Measurements from ENCODE around the gene PMM1. TPM values are rescaled to one million over a fixed set of nuclear protein-coding genes. Genes with fewer than 3 reads are reported as not detected.
A peak's percentile ranks its signal among the peaks of the same experiment; 100 is the strongest.
"Not testable (repeated sequence)": the region's sequence is repeated elsewhere in the genome, so short reads cannot be mapped to it uniquely, and the experiment has no call there.

Gene PMM1
- total and polyA plus RNA-seq, 5 experiments from 2014 or later: 29.9 to 32.8 (median 32.3) TPM

GRCh38 chr22:41595703-41596102, 6.1 kb upstream of the PMM1 start:
- peak overlapping the region in 2 of 10 donors; percentile 39 to 63 for H3K27ac Mint-ChIP-seq
- ATAC-seq (no peak), DNase-seq (no peak)
- peaks cover 0 to 16% (median 3%) of the 10 kb centered on the region in 3 donors for H3K36me3 Mint-ChIP-seq
- H3K4me1 Mint-ChIP-seq: peaks cover 0 to 1% (median 0%) of the 10 kb centered on the region in 4 donors
- H3K27me3 Mint-ChIP-seq: no peaks in the 10 kb centered on the region
- peak overlapping the region in 1 of 10 donors; percentile 36 for H3K4me3 Mint-ChIP-seq
- POLR2A ChIA-PET: no interaction called here
- H3K9me3 Mint-ChIP-seq: no peaks in the 10 kb centered on the region

- H3K4me1 Mint-ChIP-seq: peaks cover 2 to 15% (median 13%) of the 10 kb centered on the region in 4 donors
- H3K4me3 Mint-ChIP-seq, H3K9me3 Mint-ChIP-seq, H3K27me3 Mint-ChIP-seq, H3K36me3 Mint-ChIP-seq, ATAC-seq, DNase-seq, POLR2A ChIA-PET, H3K27ac Mint-ChIP-seq: not testable (repeated sequence)
These were observed 3.8 kb upstream of the PMM1 start for GRCh38 chr22:41593336-41593960.

- Mint-ChIP-seq H3K27ac (peak overlapping the region in 1 of 10 donors; percentile 43), H3K27me3 (no peaks in the 10 kb centered on the region), H3K9me3 (no peaks in the 10 kb centered on the region), H3K4me3 (peak overlapping the region in 5 of 10 donors; percentile 7 to 94 (median 48)), H3K4me1 (peaks cover 8 to 30% (median 15%) of the 10 kb centered on the region in 4 donors), H3K36me3 (peaks cover 0 to 27% (median 0%) of the 10 kb centered on the region in 3 donors)
- ATAC-seq (no peak), DNase-seq (no peak)
- POLR2A ChIA-PET: no interaction called here
These were observed 2.3 kb downstream of the PMM1 start for GRCh38 chr22:41587347-41587723.

- Mint-ChIP-seq H3K27me3 (no peaks in the 10 kb centered on the region), H3K9me3 (no peaks in the 10 kb centered on the region), H3K27ac (peak overlapping the region in 4 of 10 donors; percentile 9 to 51 (median 42)), H3K4me1 (peaks cover 8 to 29% (median 15%) of the 10 kb centered on the region in 4 donors), H3K4me3 (peak overlapping the region in 2 of 10 donors; percentile 30 to 33), H3K36me3 (peaks cover 0 to 34% (median 0%) of the 10 kb centered on the region in 3 donors)
- DNase-seq (no peak), ATAC-seq (no peak)
- POLR2A ChIA-PET: no interaction called here
These were observed 3.7 kb downstream of the PMM1 start for GRCh38 chr22:41585898-41586297.

GRCh38 chr22:41584881-41585280, 4.8 kb downstream of the PMM1 start:
- no peaks in the 10 kb centered on the region for H3K9me3 Mint-ChIP-seq
- peak overlapping the region in 3 of 10 donors; percentile 20 to 62 (median 58) for H3K27ac Mint-ChIP-seq
- H3K27me3 Mint-ChIP-seq: no peaks in the 10 kb centered on the region
- H3K36me3 Mint-ChIP-seq: peaks cover 0 to 40% (median 0%) of the 10 kb centered on the region in 3 donors
- peaks cover 8 to 28% (median 14%) of the 10 kb centered on the region in 4 donors for H3K4me1 Mint-ChIP-seq
- DNase-seq (no peak), ATAC-seq (no peak)
- H3K4me3 Mint-ChIP-seq: no peak overlapping the region
- POLR2A ChIA-PET: no interaction called here

- H3K9me3 Mint-ChIP-seq: no peaks in the 10 kb centered on the region
- peaks cover 0 to 46% (median 0%) of the 10 kb centered on the region in 3 donors for H3K36me3 Mint-ChIP-seq
- DNase-seq (no peak), ATAC-seq (no peak)
- peaks cover 0 to 10% (median 6%) of the 10 kb centered on the region in 4 donors for H3K4me1 Mint-ChIP-seq
- H3K4me3 Mint-ChIP-seq: no peak overlapping the region
- no peaks in the 10 kb centered on the region for H3K27me3 Mint-ChIP-seq
- POLR2A ChIA-PET: no interaction called here
- peak overlapping the region in 1 of 10 donors; percentile 84 for H3K27ac Mint-ChIP-seq
These were observed 6.9 kb downstream of the PMM1 start for GRCh38 chr22:41582694-41583093.

GRCh38 chr22:41579997-41580355, 9.7 kb downstream of the PMM1 start:
- peak overlapping the region in 1 of 10 donors; percentile 27 for H3K27ac Mint-ChIP-seq
- POLR2A ChIA-PET: interaction anchor here (1.1 to 1.2 kb wide), 2 partner anchors 10 to 41 kb away, joined by 3 read pairs; partner anchors contain the start of genes DESI1 and XRCC6
- peaks cover 0 to 6% (median 3%) of the 10 kb centered on the region in 4 donors for H3K4me1 Mint-ChIP-seq
- ATAC-seq: no peak
- H3K36me3 Mint-ChIP-seq: peaks cover 0 to 49% (median 2%) of the 10 kb centered on the region in 3 donors
- H3K27me3 Mint-ChIP-seq: no peaks in the 10 kb centered on the region
- no peak overlapping the region for H3K4me3 Mint-ChIP-seq
- no peak for DNase-seq
- H3K9me3 Mint-ChIP-seq: no peaks in the 10 kb centered on the region

GRCh38 chr22:41579297-41579996, 10.2 kb downstream of the PMM1 start:
- no peak for DNase-seq
- Mint-ChIP-seq H3K4me1 (peaks cover 0 to 6% (median 2%) of the 10 kb centered on the region in 4 donors), H3K27ac (no peak overlapping the region), H3K9me3 (no peaks in the 10 kb centered on the region), H3K4me3 (no peak overlapping the region), H3K36me3 (peaks cover 0 to 45% (median 2%) of the 10 kb centered on the region in 3 donors), H3K27me3 (no peaks in the 10 kb centered on the region)
- POLR2A ChIA-PET: no interaction called here
- no peak for ATAC-seq

GRCh38 chr22:41578818-41579217, 10.8 kb downstream of the PMM1 start:
- Mint-ChIP-seq H3K4me3 (no peak overlapping the region), H3K4me1 (peaks cover 0 to 4% (median 2%) of the 10 kb centered on the region in 4 donors), H3K36me3 (peaks cover 0 to 41% (median 2%) of the 10 kb centered on the region in 3 donors), H3K27me3 (no peaks in the 10 kb centered on the region), H3K27ac (no peak overlapping the region), H3K9me3 (no peaks in the 10 kb centered on the region)
- POLR2A ChIA-PET: no interaction called here
- ATAC-seq: no peak
- DNase-seq: no peak

GRCh38 chr22:41578114-41578513, 11.5 kb downstream of the PMM1 start:
- POLR2A ChIA-PET: no interaction called here
- Mint-ChIP-seq H3K4me3 (no peak overlapping the region), H3K27me3 (no peaks in the 10 kb centered on the region), H3K4me1 (peaks cover 0 to 4% (median 2%) of the 10 kb centered on the region in 4 donors), H3K36me3 (peaks cover 0 to 36% (median 2%) of the 10 kb centered on the region in 3 donors), H3K27ac (peak overlapping the region in 2 of 10 donors; percentile 21 to 53), H3K9me3 (no peaks in the 10 kb centered on the region)
- no peak for ATAC-seq
- no peak for DNase-seq

GRCh38 chr22:41576877-41577276, 12.8 kb downstream of the PMM1 start:
- Mint-ChIP-seq H3K9me3 (no peaks in the 10 kb centered on the region), H3K4me1 (peaks cover 0 to 4% (median 1%) of the 10 kb centered on the region in 4 donors), H3K27me3 (no peaks in the 10 kb centered on the region), H3K36me3 (peaks cover 0 to 26% (median 2%) of the 10 kb centered on the region in 3 donors), H3K4me3 (no peak overlapping the region), H3K27ac (no peak overlapping the region)
- POLR2A ChIA-PET: interaction anchor here (0.9 to 1.1 kb wide), 2 partner anchors 13 to 44 kb away, joined by 3 to 4 read pairs; partner anchors contain the start of genes DESI1, PMM1 and XRCC6
- DNase-seq (peak in 5 of 10 donors; percentile 9 to 28 (median 23)), ATAC-seq (peak; percentile 61 to 63)

- DNase-seq (no peak), ATAC-seq (no peak)
- Mint-ChIP-seq H3K27me3 (no peaks in the 10 kb centered on the region), H3K36me3 (peaks cover 0 to 22% (median 2%) of the 10 kb centered on the region in 3 donors), H3K4me1 (peaks cover 0 to 4% (median 1%) of the 10 kb centered on the region in 4 donors), H3K9me3 (no peaks in the 10 kb centered on the region), H3K27ac (no peak overlapping the region), H3K4me3 (no peak overlapping the region)
- POLR2A ChIA-PET: no interaction called here
These were observed 14.1 kb downstream of the PMM1 start for GRCh38 chr22:41575533-41575932.

- H3K4me1 Mint-ChIP-seq: peaks cover 0 to 2% (median under 1%) of the 10 kb centered on the region in 4 donors
- DNase-seq (no peak), ATAC-seq (no peak)
- no peak overlapping the region for H3K27ac Mint-ChIP-seq
- H3K4me3 Mint-ChIP-seq: no peak overlapping the region
- H3K27me3 Mint-ChIP-seq: no peaks in the 10 kb centered on the region
- peaks cover 0 to 16% (median 2%) of the 10 kb centered on the region in 3 donors for H3K36me3 Mint-ChIP-seq
- H3K9me3 Mint-ChIP-seq: no peaks in the 10 kb centered on the region
- POLR2A ChIA-PET: interaction anchor here (0.6 kb wide), 1 partner anchor 8 kb away, joined by 4 read pairs; no protein-coding TSS in a partner anchor
These were observed 14.7 kb downstream of the PMM1 start for GRCh38 chr22:41574847-41575381.

Measured in naive thymus-derived CD8-positive, alpha-beta T cell (primary cell).